Effector CD4-positive, alpha-beta T cell (primary cell): Measurements from ENCODE around the gene SLC6A15. TPM values are rescaled to one million over a fixed set of nuclear protein-coding genes. Genes with fewer than 3 reads are reported as not detected.

Experiments used
- DNase-seq: peaks from one replicate; pipeline ENCODE4 v3.0.0-alpha.2; 2020
- total RNA-seq: gene quantifications from one replicate; lab custom pipeline; 2026; lab: John Stamatoyannopoulos, UW

SLC6A15 gene
- total RNA-seq: not detected

DNA sequence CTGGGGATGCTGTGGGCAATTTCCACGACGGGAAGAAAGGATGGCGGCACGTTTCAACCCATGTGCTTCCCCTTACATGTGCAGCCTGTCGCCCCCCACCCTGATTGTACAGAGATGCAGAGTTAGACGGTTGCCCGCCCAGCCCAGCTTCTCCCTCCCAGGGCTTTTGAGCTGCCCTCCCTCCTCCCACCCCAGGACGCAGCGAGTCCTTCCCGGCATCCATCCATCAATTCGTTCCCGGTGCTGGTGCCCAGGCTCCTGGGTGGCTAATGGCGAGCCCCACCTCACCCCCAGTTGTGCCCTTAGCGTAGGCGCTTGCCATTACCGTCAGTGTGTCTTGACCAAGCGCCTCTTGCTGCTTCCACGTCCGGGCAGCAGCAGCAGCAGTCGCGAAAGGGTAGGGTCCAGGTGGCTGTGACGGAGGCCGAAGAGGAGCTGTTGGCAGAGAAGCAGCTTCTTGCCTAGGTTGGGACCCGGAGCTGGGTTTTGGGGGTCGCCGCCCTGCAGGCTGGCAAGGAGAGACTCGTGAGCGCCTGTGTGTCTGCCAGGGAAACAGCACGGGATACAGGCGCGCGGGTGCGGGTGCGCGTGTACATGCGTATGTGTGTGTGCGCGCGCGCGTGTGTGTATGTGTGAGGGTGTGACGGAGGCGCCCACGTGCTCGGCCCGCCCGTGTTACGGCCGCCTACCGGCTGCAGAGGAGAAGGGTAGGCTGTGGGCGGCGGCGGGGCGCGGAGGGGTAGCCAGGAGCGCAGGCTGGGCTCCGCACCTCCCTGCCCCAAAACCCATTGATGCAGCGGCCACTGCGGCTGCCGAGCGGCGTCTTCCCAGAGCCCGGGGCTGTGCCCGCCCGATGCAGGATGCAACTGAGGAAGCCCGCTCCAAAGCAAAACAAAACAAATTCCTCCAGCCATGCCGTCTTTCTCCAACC, at the start of gene SLC6A15:
TSS of gene SLC6A15 (minus strand) at position 602 of the 931 bp plus-strand sequence. CDS start 20,679 bp downstream, outside the sequence.
- no peak for DNase-seq

DNA sequence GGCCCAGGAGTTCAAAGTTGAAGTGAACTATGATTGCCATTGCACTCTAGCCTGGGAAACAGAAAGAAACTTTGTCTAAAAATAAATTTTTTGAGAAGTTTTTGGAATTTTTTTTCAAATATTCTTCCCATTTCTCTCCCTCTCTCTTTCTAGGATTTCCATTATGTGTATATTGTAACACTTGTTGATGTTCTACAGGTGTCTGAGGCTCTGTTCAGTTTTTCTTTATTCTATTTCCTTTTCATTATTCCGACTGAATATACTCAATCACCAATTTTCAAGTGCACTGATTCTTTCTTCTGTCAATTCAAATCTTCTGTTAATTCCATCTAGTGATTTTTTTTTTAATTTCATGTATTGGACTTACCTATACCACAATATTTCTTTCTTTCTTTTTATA, 48.3 kb upstream of the SLC6A15 start:
- no peak for DNase-seq

DNA sequence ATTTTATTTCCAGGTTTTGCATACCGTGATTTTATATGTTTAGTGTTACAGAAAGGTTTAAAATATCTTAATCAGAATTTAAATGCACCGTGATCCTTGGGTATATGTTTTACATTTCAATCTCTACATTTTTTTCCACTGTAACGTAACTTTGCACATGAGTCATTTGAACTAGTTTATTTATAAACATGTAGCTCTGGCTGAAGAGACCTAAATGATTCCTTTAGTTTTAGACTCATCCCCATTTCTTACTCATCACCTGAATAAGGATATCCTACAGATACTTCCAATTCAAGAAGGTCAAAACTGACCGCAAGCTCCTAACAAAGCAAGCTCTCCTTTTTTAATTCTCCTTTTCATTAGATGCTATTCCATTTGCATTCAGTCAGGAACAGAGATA, 42.7 kb upstream of the SLC6A15 start:
- no peak for DNase-seq

DNA sequence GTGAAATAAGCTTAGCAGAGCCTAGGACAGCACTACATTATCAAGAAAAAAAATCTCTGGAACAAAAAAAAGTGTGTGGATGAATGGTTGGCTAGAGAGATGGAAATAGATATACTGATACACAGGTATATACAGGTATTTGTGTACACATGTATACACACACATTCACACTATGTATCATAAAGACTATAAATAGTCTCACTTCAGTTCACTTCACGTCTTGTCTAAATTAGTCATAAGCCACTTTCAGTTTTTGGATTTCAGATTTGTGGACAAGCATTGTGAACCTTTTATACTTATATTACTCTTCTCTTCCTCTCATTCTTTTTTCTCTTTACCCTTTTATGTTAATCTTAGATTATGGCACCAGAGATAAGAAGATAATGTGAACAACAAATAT, 41.8 kb upstream of the SLC6A15 start:
- DNase-seq: no peak

DNA sequence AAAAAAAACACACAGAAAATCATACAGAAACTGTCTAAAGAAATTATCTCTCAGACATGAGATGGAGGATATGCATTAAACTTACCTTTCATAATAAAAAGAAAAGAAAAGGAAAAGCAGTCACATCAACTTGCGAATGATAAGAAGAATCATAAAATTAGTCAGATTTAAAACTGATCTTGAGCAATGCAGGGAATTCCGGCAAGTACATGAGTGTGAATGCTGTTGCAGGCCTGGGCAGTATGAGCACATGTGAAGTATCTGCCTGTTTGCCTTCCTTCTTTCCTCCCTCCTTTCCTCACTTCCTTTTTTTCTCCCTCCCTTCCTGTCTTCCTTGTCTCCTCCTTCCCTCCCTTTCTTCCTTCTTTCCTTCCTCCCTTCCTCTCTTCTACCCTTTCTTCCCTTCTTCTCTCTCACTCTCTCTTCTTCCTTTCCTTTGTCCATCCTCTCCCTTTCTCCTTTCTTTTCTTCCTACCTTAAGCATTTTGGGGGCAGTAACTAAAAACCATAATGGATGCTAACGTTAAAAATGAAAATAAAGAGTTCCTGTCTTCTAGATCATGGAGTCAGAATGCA, 38.5 kb upstream of the SLC6A15 start:
- DNase-seq: no peak

DNA sequence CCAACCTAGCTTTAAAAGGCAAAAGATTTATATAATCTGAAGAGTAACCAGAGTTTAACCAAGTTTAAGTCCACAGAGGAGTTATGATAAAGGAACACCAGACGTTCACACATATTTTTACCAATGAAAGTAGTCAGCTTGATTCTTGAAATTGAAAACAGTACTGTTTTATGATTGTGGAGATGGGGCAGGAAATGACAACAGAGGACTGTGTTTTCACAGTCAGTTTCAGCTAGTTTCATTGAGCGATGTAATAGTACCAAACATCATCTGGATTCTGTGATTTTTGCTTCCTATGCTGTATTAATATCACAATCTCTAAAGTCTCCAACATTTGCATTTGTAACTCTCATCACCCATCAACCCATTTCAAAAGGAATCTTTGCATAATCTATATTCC, 34.2 kb upstream of the SLC6A15 start:
- no peak for DNase-seq

DNA sequence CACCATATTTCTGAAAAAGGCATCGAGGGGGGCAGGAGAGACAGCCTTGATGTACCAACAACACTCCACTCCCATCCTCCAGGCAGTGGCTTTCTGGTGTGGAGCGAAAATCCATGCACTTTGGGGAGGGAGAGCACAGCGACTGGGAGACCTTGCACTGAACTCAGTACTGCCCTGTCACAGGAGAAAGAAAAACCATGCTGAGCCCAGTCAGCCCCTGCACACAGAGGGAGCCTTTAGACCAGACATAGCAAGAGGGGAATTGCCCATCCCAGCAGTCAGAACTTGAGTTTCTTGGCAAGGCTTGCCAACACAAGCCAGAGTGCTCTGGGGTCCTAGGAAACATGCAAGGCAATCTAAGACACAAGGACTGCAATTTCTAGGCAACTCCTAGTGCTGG, 24.8 kb upstream of the SLC6A15 start:
- DNase-seq: no peak

DNA sequence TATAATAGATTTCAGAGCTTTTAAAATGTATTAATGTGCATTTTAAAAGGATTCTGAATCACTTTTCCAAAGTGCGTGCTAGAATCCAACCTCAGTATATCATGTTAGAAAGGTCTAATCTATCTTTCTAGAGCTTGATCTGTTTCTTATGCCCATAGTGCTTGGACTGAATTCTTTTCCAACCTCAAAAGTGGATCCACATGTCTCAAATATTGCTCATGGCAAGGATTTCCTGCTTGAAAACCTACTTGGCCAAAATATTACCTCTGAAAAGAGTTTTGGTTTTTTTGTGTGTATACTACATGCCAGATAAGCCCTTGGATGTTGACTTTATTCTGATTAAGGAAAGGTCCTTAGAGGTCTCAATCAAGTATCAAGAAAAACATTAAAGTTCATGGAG, 16.9 kb upstream of the SLC6A15 start:
- no peak for DNase-seq

DNA sequence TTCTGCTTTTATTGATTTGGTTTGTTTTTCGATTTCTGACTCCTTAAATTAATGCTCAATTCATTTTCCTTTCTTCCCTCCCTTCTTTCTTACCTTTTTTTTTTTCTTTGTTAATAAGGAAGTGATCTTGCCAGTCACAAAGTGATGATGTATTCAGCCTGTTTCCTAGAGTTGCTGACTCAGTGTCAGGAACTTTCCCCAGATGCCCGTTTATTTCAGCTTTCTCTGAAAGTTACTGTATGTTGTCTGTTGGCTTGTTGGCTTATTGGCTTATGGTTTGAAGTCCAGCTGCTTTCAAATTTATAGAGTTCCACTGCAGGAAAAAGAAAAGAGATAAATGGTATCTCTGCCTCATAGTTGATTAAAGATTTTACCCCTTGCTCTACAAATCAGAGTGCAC, 12.4 kb upstream of the SLC6A15 start:
- DNase-seq: no peak

DNA sequence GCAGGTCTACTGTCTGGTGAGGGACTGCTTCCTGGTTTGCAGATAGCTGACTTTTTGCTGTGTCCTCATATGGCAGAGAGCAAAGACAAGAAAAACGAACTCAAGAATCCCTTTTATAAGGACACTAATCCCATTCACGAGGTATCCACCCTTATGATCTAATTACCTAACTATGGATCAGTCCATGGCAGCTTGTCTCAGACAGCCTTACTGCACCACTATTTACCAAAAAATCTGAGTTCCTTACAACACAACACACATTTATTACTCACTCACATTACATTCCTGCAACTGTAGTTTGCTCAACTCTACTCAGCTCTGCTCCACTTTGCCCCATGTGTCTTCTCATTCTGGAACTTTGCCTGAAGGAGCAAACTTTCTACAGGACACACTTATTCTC, 10.1 kb upstream of the SLC6A15 start:
- DNase-seq: no peak

DNA sequence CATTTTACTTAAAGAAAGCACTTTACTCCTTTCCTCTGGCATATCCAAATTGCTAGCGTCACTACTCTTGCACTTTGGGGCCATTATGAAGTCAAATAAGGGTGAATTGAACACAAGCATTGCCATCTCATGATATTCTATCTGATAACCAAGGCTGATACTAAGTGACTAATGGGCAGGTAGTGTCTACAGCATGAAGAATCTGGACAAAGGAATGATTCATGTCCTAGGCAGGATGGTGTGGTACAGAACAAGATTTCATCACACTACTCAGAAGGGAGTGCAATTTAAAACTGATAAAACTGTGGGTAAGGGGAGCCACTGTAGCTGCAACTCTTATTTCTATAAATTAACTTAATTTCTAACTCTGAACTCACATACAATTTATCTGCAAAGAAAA, 7.7 kb upstream of the SLC6A15 start:
- DNase-seq: no peak

DNA sequence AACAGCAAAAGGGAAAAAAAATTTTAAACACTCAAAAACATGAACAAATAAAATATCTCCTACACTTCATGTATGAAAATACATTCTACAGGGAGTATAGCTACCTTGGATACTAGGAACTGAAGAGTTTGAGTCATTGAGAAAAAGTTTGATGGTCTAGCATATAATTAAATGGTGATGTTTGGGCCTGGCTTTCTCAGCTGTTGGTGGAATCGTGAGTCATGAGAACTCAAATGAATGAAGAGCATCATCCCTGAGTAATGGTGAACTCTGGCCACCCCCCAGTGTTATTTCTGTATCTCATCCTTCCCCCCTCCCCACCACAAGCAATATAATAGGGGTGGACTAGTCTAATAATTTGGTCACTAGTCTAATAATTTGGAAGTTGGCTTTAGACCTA, 6.7 kb upstream of the SLC6A15 start:
- no peak for DNase-seq

DNA sequence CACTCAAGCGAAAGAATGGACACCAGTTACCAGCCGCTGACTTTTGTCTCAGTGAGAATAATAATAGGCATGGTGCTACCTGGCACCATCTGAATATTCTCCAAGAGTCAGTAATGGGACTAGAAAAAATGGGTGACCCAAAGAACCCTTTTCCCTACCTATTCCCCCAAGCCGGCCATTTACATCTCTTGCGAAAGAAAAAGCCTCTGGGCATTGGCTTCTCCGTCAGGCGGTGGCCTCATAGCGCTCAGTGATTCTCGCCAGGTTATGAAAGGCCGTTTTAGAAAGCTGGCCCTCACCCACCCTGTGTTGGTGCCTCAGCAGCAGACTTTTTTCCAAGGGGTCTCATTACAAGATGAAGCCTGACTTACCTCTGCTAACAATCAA, 523 bp upstream of the SLC6A15 start:
- no peak for DNase-seq

DNA sequence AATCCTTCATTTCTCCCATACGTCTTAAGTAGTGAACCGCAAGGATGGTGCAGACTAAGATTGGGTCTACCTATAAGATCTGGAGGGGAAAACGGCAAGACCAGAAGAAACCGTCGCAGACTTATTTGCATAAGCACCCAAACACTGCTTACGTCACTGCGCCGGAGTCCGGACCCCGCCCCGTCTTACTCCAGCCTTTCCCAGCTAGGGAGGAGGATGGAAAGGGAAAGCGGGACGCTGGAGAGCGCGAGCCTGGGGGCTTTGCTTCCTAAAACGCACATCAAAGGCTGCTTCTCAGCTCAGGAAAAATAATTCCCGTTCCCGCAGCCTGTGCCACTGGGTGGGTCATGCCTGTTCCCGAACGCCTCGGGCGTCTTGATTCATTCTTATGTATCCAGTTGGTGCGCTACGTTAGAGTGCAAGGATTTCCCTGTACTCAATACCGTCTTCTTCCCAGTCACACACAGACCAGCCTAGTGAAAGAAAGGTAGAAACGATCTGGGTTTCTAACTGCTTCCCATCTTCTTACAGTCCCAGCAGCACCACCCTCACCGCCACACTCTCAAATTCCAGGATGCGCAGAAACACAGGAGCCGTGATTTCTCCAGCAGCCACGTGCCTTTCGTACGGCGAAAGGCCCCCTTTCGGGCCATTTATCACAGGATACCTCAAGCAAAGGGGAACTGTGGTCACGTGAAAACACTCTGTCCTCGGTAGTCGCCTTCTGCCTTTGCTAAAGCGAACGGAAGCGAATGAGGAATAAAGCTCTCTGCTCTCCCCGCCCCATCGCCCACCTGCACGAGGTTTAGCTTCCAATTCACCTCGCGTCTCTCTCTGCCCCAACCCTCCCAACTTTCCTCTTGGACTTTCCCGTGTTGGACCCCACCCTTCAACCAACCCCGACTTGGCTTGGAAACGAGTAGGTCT, 1.1 kb downstream of the SLC6A15 start:
- DNase-seq: no peak

DNA sequence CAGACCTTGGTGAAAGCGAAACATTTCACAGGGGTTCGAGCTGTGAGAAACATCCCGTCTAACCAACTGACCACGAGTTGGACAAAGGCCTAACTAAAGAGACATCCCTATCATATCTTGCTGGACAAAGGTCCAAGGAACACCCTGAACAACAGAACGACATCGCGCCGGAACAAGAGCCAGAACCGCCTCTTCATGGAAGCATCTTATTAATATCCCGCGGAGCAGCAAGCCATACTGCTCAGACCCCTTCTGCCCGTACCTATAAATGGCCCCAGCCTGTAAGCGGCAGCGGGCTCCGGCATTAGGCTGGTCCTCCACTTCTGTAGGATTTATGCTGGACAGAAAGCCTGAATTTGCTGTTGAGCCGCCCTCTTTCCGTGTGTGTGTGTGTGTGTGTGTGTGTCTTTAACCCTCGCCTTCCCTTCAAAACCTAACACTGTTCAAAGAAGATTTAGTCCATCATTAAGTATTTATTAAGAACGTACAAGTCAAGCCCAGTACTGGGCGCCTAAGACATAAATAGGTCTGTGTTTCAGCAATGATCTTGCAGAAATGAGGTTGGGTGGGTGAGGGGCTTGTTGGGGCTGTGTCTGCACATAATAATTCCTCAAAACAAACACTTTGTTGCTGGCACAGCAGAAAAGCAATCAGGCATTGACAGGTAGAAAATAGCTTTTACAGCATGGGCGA, 1.9 kb downstream of the SLC6A15 start:
- DNase-seq: no peak

DNA sequence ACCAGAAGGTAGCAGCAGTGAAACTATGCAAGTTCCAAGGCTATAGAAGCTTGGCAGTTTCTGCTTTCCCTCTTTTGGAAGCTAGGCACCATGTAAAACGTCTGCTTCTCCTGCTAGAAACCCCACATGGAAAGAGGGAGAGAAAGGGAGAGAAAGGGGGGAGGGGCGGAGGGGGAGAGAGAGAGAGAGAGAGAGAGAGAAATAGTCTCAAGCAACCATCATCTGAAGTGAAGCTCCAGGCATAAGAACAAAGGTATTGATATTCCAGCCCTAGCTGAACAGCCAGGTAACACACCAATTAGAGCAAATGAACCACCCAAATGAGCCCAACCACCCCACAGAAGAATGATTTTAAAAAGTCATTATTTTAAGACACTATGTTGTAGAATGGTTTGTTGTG, 8.5 kb downstream of the SLC6A15 start:
- no peak for DNase-seq

DNA sequence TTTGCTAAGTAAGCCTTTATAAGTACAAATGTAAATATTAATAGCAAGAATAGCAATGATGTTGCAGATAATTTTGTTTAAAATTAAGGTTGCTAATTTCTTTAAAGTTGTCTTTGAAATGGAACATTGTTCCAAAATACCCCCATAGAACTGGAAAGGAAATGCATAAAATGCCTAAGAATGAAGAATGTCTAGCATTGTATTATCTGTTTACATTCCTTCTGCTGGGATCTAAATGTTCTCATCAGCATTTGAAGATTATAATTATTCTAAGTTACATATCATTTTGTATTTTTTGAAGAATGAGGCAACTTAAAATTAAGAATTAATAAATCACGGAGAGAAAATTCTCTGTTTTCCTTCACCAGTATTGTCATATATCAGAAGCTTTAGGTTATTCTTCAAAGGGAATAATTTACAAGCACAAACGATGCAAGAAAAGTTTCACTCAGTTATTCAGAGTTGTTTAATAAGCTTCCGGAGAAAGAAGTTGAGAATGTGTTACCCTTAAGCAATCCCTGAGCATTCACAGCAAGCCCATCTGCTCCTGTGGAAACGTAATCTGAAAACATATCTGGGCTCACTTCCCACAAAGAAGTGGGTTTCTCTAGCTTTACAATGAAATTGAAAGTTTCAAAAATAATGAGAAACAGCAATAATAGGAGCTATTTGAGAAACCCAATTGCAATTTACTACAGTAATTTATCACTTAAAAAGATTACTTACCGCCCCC, 21.3 kb downstream of the SLC6A15 start:
- DNase-seq: no peak

DNA sequence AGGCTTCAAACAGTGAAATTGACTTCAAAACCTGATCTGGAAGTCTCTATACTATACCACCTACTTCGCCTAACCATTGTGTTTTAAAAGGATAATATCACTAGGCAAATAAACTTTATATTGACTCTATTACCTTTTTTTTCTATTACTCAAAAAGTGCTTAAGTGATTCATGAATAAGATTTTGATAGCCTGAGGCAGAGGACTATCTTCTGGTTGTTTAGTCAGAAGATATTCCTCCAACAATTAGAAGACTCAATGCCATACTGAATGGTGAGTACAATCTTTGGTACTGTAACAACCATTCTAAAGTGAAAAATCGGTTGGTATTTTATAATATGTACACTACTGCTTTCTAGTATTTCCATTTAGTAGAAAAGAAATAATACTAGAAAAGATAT, 22.8 kb downstream of the SLC6A15 start:
- DNase-seq: no peak

DNA sequence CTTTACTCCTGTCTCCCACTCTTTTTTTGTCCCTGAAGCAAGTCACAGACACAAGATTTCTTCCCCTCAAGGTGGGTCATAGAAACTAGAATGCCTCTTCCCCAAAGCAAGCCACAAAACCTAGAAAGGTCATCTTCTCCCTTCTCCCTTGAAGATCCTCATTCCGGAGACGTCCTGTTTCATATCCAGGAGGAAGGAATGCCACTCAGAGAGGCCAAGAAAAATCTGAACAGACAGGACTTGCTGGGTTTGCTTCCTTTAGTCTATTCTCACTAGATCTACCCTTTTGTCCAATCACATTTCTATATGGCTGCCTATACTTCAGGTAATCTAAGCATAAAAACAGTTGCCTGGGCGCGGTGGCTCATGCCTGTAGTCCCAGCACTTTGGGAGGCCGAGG, 23.7 kb downstream of the SLC6A15 start:
- no peak for DNase-seq

DNA sequence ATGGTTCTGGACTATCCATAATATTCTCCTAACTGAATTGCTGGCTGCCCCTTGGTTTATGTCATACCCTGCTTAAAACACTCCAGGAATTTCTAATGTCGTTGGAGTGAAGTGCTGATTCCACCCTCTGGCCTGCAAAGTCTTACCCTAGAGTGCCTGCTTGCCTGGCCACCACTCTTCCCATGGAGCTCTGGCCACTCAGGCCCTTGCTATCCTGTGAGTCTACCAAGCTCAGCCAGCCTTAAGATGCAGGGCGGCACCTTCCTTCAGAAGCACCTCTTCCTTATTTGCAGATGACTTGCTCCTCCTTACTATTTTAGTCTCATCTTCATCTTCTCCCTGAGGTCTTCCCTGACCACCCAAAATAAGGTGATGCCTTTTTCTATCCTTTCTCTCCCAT, 35.3 kb downstream of the SLC6A15 start:
- DNase-seq: no peak

DNA sequence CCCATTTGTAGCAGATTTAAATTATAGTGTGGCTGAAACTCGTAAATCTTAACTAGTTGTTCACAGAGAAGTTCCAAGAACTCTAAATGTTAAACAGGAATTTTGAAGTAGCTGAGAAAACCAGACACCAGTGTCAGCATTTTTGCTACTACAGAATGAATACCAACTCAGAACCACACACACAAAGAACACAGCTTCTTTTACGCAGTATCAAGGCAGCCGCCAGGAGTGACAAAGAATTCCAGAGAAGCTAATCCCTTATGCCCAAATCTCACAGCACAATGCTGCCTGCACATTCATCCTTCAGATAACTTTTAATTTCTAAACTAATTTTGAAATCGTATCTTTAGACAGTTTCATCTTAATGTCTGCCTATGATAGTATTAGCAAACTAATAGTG, 37.4 kb downstream of the SLC6A15 start:
- DNase-seq: no peak

DNA sequence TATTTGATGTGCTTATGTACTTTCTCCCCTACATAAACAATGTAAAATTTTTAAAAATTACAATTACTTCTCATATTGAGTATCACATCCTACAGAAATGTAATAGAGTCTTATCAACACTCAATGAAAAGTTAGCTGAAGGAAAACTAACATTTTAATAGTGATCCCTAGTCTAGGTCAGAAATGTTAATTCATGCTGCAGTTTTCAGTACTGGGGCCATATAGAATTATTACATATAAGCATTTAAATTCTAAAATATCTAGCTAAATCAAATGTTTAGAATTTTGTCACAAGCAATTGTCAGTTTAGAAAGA, 37.8 kb downstream of the SLC6A15 start:
- no peak for DNase-seq
